ENCODE data around the gene TPRKB. TPM values are rescaled to one million over a fixed set of nuclear protein-coding genes. Genes with fewer than 3 reads are reported as not detected.
"Not testable (repeated sequence)": the region's sequence is repeated elsewhere in the genome, so short reads cannot be mapped to it uniquely, and the experiment has no call there.

The TPRKB gene
- polyA plus RNA-seq, 1 donor from 2014 or later = 65.9 TPM

DNA sequence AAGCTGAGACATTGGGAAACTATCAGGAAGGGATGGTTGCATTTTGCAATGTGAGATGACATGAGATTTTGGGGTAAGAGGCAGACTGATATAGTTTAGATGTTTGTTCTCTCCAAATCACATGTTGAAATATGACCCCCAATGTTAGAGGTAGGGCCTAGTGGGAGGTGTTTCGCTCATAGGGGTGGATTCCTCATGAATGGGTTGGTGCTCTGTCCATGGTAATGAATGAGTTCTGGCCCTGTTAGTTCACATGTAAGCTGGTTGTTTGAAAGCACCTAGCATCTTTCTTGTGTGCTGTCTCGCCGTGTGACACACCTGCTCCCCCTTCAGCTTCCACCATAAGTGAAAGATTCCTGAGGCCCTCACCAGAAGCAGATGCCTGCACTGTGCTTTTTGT lies 37.7 kb downstream of the TPRKB start:
- peaks cover 2% of the 10 kb centered on the region for H3K36me3 Mint-ChIP-seq
- H3K27me3 Mint-ChIP-seq = peaks cover 18% of the 10 kb centered on the region
- no peak overlapping the region for H3K27ac Mint-ChIP-seq
- no peak overlapping the region for H3K4me3 Mint-ChIP-seq
- no peaks in the 10 kb centered on the region for H3K4me1 Mint-ChIP-seq
- H3K9me3 Mint-ChIP-seq = peaks cover 0 to 3% (median 2%) of the 10 kb centered on the region in 3 donors

DNA sequence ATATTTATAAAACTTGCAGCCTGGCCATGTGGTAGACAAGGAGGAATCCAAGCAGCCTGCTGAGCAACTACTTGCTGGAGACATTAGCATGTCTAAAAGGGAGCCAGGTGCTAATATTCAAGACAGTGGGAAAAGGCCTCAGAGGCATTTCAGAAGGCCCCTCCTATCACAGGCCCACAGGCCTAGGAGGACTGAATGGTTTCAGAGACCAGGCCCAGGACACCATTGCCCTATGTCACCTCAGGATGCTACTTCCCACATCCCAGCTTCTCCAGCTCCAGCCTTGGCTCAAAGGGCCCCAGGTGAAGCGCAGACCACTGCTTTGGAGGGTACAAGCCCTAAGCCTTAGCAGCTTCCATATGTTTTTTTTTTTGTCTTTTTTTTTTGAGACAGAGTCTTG lies 39.0 kb downstream of the TPRKB start:
- H3K27me3 Mint-ChIP-seq = peaks cover 13% of the 10 kb centered on the region
- H3K4me3 Mint-ChIP-seq = no peak overlapping the region
- H3K4me1 Mint-ChIP-seq = no peaks in the 10 kb centered on the region
- peaks cover 0 to 3% (median 2%) of the 10 kb centered on the region in 3 donors for H3K9me3 Mint-ChIP-seq
- peaks cover 2% of the 10 kb centered on the region for H3K36me3 Mint-ChIP-seq
- H3K27ac Mint-ChIP-seq = no peak overlapping the region

DNA sequence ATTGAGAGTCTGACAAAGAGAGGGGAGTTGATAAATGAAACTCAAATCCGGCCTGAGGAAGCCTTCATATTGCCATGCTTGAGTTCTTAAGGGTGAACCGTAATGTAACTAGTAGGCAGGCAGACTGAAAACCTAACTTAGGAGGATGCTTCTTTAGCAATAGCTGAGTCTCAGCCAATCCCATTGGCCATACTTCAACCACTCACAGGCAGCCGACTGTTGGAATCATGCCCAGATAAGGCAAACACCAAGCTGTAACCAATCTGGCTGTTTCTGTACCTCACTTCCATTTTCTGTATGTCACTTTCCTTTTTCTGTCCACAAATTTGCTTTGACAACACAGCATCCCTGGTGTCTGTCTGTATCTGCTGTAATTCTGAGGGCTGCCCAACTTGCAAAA lies 39.5 kb downstream of the TPRKB start:
- H3K9me3 Mint-ChIP-seq = peaks cover 0 to 3% (median 2%) of the 10 kb centered on the region in 3 donors

DNA sequence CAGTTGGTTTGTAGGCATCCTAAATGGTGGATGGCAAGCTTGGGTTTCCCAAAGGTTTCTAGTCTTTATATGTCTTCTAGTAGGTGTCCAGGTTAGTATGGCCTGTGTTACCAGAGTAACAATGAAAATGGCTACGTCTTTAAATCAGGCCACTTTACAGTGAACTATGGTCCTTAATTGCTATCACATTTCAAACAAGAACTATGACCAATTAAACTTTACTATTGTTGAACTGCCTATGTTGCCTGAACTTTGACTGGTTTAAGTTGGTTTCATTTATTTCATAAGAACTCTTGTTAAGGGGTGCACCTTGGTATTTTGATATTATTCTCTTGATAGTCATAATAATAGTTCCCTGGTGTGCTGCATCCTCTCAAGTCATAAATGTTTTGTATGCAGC lies 40.2 kb downstream of the TPRKB start:
- not testable (repeated sequence) for H3K9me3 Mint-ChIP-seq, H3K36me3 Mint-ChIP-seq, H3K4me3 Mint-ChIP-seq, H3K4me1 Mint-ChIP-seq, H3K27me3 Mint-ChIP-seq, H3K27ac Mint-ChIP-seq

More for the DNA sequence above, 39.5 kb downstream of the TPRKB start:
- Mint-ChIP-seq H3K4me3 (no peak overlapping the region), H3K36me3 (peaks cover 2% of the 10 kb centered on the region), H3K27me3 (peaks cover 13% of the 10 kb centered on the region), H3K4me1 (no peaks in the 10 kb centered on the region), H3K27ac (no peak overlapping the region)

DNA sequence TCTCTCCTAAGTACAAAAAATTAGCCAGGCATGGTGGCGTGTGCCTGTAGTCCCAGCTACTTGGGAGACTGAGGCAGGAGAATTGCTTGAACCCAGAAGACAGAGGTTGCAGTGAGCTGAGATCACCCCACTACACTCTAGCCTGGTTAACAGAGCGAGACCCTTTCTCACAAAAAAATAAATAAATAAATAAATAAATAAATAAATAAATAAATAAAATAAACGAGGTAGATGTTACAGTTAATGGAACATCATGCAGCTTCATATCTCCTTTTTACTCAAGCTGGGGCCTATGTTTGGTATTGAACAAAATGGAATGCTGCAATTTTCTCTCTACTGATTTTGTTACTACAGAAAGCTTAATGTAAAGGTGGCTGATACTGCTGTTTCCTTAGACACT lies 40.6 kb downstream of the TPRKB start:
- H3K36me3 Mint-ChIP-seq, H3K4me1 Mint-ChIP-seq: not testable (repeated sequence)

DNA sequence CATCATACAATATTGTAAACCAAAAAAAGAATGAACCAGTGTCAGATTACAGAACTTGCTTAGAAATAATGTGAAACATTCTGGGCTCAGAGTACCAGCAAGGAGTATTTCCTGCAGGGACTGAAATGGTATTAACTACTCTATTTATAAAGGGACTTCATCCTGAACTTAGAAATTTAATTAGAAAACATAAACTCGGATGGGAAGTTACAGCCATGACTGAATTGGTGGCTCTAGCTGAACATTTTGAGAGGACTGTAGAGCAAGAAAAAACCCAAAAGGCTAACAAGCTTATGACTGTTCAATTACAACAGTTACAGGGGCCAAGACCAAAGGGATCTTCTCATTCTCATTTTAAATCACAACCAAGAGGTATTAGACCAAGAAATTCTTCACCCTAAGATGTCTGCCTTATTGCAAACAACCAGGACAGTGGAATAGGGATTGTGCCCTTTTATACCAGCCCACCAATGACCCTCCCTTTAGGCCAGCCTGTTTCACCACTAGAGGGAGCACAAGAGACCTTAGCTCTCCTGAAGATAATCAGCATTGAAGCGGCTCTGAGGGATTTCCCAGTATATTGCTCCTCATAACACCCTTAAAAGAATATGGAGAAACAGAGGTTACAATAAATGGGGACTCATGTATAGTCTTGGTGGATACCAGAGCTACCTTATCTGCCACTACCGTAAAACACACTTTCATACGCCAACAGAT lies 46.6 kb downstream of the TPRKB start:
- H3K9me3 Mint-ChIP-seq = peaks cover 0 to 10% (median 7%) of the 10 kb centered on the region in 3 donors
- H3K27ac Mint-ChIP-seq = not testable (repeated sequence)

More for the DNA sequence above, 40.6 kb downstream of the TPRKB start:
- not testable (repeated sequence) for H3K9me3 Mint-ChIP-seq, H3K4me3 Mint-ChIP-seq, H3K27me3 Mint-ChIP-seq, H3K27ac Mint-ChIP-seq

DNA sequence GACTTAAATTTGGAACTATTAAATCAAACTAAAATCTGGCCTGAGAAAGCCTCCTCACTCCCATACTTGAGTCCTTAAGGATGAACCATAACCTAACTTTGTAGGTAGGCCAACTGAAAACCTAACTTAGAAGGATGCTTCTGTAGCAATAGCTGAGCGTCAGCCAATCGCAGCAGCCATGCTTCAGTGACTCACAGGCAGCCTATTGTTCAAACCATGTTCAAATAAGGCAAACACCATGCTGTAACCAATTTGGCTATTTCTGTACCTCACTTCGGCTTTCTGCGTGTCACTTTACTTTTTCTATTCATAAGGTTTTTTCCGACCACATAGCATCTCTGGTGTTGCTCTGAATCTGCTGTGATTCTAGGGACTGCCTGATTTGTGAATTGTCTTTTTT lies 48.7 kb downstream of the TPRKB start:
- not testable (repeated sequence) for H3K4me3 Mint-ChIP-seq, H3K27ac Mint-ChIP-seq, H3K36me3 Mint-ChIP-seq, H3K27me3 Mint-ChIP-seq, H3K4me1 Mint-ChIP-seq
- peaks cover 0 to 10% (median 7%) of the 10 kb centered on the region in 3 donors for H3K9me3 Mint-ChIP-seq

More for the DNA sequence above, 46.6 kb downstream of the TPRKB start:
- H3K4me1 Mint-ChIP-seq, H3K4me3 Mint-ChIP-seq, H3K27me3 Mint-ChIP-seq, H3K36me3 Mint-ChIP-seq: not testable (repeated sequence)

DNA sequence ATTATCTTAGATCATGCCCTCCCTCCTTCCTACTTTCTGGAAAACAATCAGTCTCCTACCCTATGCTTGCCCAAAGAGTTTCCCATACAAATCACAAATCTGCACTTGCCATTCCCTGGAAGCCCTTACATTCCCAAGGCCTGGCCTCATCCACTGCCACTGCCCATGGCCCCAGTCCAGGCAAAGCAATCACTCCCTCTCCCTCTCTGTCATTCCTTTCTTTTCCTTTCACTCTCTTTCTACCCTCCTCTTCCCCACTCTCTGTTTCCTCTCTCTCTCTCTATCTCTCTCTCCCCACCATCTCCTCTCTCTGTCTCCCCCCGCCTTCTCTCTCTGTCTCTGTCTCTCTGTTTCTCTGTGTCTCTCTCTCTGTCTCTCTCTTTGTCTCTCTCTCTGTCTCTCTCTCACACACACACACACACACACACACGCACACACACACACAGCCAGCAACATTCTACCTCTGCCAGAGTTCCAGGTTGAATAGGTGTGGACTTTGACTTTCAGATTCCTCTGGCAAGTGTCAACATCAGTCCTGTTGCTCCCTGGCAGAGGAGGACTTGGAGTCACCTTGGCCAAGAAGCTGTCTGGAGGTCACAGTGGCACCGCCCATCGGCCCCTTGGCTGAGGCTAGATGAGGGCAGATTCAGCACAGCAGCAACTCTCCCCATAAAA lies 51.2 kb downstream of the TPRKB start:
- Mint-ChIP-seq H3K9me3 (peaks cover 0 to 10% (median 7%) of the 10 kb centered on the region in 3 donors), H3K36me3 (no peaks in the 10 kb centered on the region), H3K4me1 (no peaks in the 10 kb centered on the region), H3K4me3 (no peak overlapping the region), H3K27me3 (peaks cover 11% of the 10 kb centered on the region), H3K27ac (no peak overlapping the region)

DNA sequence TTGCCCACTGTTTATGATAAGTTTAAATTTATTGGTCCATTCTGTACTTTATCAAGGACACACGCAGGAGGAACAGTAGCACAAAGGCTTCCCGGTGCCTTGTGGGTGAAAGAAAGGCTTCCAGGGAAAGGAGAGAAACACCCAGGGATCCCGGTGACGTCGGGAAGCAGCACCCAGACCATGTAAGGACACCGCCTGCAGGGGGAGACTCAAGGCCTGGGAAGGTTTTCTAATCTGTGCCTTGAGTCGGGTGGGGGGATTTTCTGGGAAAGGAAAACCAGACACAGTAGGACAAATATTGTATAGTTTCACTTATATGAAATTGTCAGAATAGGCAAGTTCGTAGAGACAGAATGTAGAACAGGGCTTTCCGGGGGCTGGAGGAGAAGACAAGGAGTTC lies 52.2 kb downstream of the TPRKB start:
- Mint-ChIP-seq H3K9me3 (peaks cover 0 to 10% (median 7%) of the 10 kb centered on the region in 3 donors), H3K27me3 (peaks cover 11% of the 10 kb centered on the region)
- not testable (repeated sequence) for H3K27ac Mint-ChIP-seq, H3K36me3 Mint-ChIP-seq, H3K4me3 Mint-ChIP-seq, H3K4me1 Mint-ChIP-seq

DNA sequence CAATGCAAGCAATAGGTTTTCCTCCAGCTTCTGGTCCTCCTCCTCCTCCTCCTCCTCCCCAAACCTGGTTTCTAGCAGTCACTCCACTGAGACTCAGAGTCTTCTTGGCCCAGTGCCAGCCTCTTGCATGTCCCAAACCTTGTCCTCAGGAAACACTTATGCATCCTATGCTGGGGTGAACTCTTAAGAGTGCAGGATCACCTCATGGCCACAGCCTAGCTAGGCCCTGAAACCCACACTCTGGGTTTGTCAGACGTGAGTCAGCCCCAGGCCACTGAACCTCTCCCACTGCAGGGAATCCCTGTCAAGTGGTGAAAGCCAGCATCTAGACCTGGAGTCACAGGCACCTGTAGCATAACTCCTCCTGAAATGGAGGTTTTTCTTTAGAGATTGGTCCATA lies 52.8 kb downstream of the TPRKB start:
- Mint-ChIP-seq H3K27me3 (peaks cover 14% of the 10 kb centered on the region), H3K9me3 (peaks cover 0 to 10% (median 7%) of the 10 kb centered on the region in 3 donors)
- not testable (repeated sequence) for H3K27ac Mint-ChIP-seq, H3K36me3 Mint-ChIP-seq, H3K4me3 Mint-ChIP-seq, H3K4me1 Mint-ChIP-seq

DNA sequence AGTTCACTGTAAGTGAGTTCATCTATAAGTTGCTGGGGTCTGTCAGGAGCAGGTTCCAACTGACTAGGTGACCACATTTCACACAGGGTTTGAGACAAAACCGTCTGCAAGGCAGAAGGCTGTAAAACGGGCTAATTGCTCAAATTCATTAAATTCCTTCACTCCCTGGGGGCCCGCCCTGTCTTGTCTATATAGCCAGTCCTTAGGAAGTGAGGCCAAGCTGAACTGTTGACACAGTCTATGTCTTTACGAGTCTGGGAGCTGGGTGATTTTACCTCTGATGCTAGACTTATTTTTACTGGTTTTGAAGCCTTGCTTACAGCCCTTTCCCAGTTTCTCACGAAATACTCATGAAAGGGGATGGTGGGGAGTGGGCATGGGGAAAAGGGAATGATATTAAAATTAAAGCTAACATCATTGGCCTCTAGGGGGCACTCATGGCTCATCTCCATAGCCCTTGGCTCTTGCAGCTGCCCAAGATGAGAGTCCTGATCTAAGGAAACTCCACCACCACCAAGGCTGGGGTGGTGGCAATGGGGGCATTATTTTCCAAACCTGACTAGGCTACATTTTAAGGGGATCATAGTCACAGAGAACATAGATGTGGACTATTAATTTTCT lies 57.1 kb downstream of the TPRKB start:
- H3K27me3 Mint-ChIP-seq = peaks cover 16% of the 10 kb centered on the region
- not testable (repeated sequence) for H3K4me1 Mint-ChIP-seq, H3K27ac Mint-ChIP-seq, H3K4me3 Mint-ChIP-seq, H3K9me3 Mint-ChIP-seq, H3K36me3 Mint-ChIP-seq

Other genes with a start within 250 kb of the TPRKB start
- gene NAT8, start 94.9 kb downstream of the TPRKB start, polyA plus RNA-seq = not detected
- 47.3 TPM for gene DUSP11, start 42.8 kb upstream of the TPRKB start, polyA plus RNA-seq
- not detected for gene C2orf78, start 46.8 kb upstream of the TPRKB start, polyA plus RNA-seq
- gene STAMBP, start 91.6 kb upstream of the TPRKB start, polyA plus RNA-seq = 50.0 TPM
- not detected for gene ACTG2, start 155.7 kb upstream of the TPRKB start, polyA plus RNA-seq
- gene DGUOK, start 189.5 kb upstream of the TPRKB start, polyA plus RNA-seq = 187 TPM
- 0.46 TPM for gene TET3, start 247.6 kb upstream of the TPRKB start, polyA plus RNA-seq

Measured in IgD-negative memory B cell (primary cell).